ENCODE results near the gene MIPOL1.
A peak's percentile ranks its signal among the peaks of the same experiment; 100 is the strongest.

MIPOL1 gene

GRCh38 chr14:37586797-37587130 is 389.0 kb downstream of the MIPOL1 start:
- DNase-seq (ENCODE audit: low read depth in 2 of 2) = no peak

- no peak for DNase-seq (ENCODE audit: low read depth in 2 of 2)
Observed at GRCh38 chr14:37587131-37587803, 389.5 kb downstream of the MIPOL1 start.

GRCh38 chr14:37587881-37588666 is 390.3 kb downstream of the MIPOL1 start:
- DNase-seq (ENCODE audit: low read depth in 2 of 2) = no peak

- no peak for DNase-seq (ENCODE audit: low read depth in 2 of 2)
Observed at GRCh38 chr14:37588667-37588955, 390.9 kb downstream of the MIPOL1 start.

- DNase-seq (ENCODE audit: low read depth in 2 of 2) = no peak
Observed at GRCh38 chr14:37588956-37589714, 391.4 kb downstream of the MIPOL1 start.

- no peak for DNase-seq (ENCODE audit: low read depth in 2 of 2)
Observed at GRCh38 chr14:37589715-37590427, 392.1 kb downstream of the MIPOL1 start.

GRCh38 chr14:37590428-37591139 is 392.8 kb downstream of the MIPOL1 start:
- no peak for DNase-seq (ENCODE audit: low read depth in 2 of 2)

GRCh38 chr14:37591311-37591940 is 393.7 kb downstream of the MIPOL1 start:
- no peak for DNase-seq (ENCODE audit: low read depth in 2 of 2)

GRCh38 chr14:37591941-37592481 is 394.3 kb downstream of the MIPOL1 start:
- DNase-seq (ENCODE audit: low read depth in 2 of 2) = no peak

- no peak for DNase-seq (ENCODE audit: low read depth in 2 of 2)
Observed at GRCh38 chr14:37592482-37593408, 395.0 kb downstream of the MIPOL1 start.

GRCh38 chr14:37593511-37594237 is 395.9 kb downstream of the MIPOL1 start:
- DNase-seq (ENCODE audit: low read depth in 2 of 2) = no peak

- DNase-seq (ENCODE audit: low read depth in 2 of 2) = no peak
Observed at GRCh38 chr14:37594238-37594970, 396.7 kb downstream of the MIPOL1 start.

GRCh38 chr14:37594971-37595808 is 397.5 kb downstream of the MIPOL1 start, which contains the start of the genes FOXA1 and TTC6:
Gene FOXA1, minus strand, starts transcription at chr14:37595249. Its CDS starts 277 bp downstream, at chr14:37594972.
Gene TTC6, plus strand, starts transcription at chr14:37595629. Its CDS starts 26,436 bp downstream, at chr14:37622065.
- no peak for DNase-seq (ENCODE audit: low read depth in 2 of 2)

- DNase-seq (ENCODE audit: low read depth in 2 of 2) = peak; percentile 57 to 67
Observed at GRCh38 chr14:37595809-37596621, 398.3 kb downstream of the MIPOL1 start.

- DNase-seq (ENCODE audit: low read depth in 2 of 2) = no peak
Observed at GRCh38 chr14:37596790-37597472, 399.2 kb downstream of the MIPOL1 start.

- no peak for DNase-seq (ENCODE audit: low read depth in 2 of 2)
Observed at GRCh38 chr14:37597538-37597913, 399.8 kb downstream of the MIPOL1 start.

All from stimulated activated CD8-positive, alpha-beta memory T cell treated with anti-CD3 and anti-CD28 coated beads, Interleukin-2, amount 100 ng/mL, for 48 hours (primary cell).